T-helper 17 cell (primary cell): Measurements from ENCODE around the gene TEX28. TPM values are rescaled to one million over a fixed set of nuclear protein-coding genes. Genes with fewer than 3 reads are reported as not detected.
A peak's percentile ranks its signal among the peaks of the same experiment; 100 is the strongest.
"Not testable (repeated sequence)": the region's sequence is repeated elsewhere in the genome, so short reads cannot be mapped to it uniquely, and the experiment has no call there.

ENCODE experiments used
- ATAC-seq: fragments of 150-1000 bp; cut with Tn5 transposase; 2 replicates; pipeline ENCODE4 v1.10.0; 2021; ENCODE audit warnings: mild to moderate bottlenecking, moderate library complexity
- DNase-seq, 3 donors: peaks; one replicate each; pipeline versions ENCODE4 v3.0.0 to v3.0.0-alpha.2; 2020 to 2021
- H3K9me3 ChIP-seq: one replicate; pipeline ENCODE4 v1.7.0; 2013; ENCODE audit warnings: low read length, mild to moderate bottlenecking; ENCODE audit not compliant: control insufficient read depth, poor library complexity, severe bottlenecking
- H3K27ac Mint-ChIP-seq: one replicate; pipeline ENCODE4 v1.8.0; 2022; ENCODE audit warnings: mild to moderate bottlenecking, moderate library complexity, mixed read lengths
- H3K27me3 Mint-ChIP-seq: one replicate; pipeline ENCODE4 v1.8.0; 2022; ENCODE audit warnings: mixed read lengths
- H3K36me3 Mint-ChIP-seq: one replicate; pipeline ENCODE4 v1.8.0; 2022; ENCODE audit warnings: low read depth, mixed read lengths
- H3K4me1 Mint-ChIP-seq: one replicate; pipeline ENCODE4 v1.8.0; 2022; ENCODE audit warnings: mild to moderate bottlenecking, mixed read lengths
- H3K4me3 Mint-ChIP-seq: one replicate; pipeline ENCODE4 v1.8.0; 2022; ENCODE audit warnings: mild to moderate bottlenecking, moderate library complexity, mixed read lengths
- total RNA-seq, 4 donors: library from RNA in 2 of 4; stranded (reverse) in 2 of 4; gene quantifications; one replicate each; pipeline ENCODE4 v1.2.3 and lab custom pipeline; 2022 to 2026

The TEX28 gene, protein sequence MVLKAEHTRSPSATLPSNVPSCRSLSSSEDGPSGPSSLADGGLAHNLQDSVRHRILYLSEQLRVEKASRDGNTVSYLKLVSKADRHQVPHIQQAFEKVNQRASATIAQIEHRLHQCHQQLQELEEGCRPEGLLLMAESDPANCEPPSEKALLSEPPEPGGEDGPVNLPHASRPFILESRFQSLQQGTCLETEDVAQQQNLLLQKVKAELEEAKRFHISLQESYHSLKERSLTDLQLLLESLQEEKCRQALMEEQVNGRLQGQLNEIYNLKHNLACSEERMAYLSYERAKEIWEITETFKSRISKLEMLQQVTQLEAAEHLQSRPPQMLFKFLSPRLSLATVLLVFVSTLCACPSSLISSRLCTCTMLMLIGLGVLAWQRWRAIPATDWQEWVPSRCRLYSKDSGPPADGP
- total RNA-seq (not detected), total RNA-seq (lab: John Stamatoyannopoulos, UW) (0 reads per million in 2 donors)

DNA sequence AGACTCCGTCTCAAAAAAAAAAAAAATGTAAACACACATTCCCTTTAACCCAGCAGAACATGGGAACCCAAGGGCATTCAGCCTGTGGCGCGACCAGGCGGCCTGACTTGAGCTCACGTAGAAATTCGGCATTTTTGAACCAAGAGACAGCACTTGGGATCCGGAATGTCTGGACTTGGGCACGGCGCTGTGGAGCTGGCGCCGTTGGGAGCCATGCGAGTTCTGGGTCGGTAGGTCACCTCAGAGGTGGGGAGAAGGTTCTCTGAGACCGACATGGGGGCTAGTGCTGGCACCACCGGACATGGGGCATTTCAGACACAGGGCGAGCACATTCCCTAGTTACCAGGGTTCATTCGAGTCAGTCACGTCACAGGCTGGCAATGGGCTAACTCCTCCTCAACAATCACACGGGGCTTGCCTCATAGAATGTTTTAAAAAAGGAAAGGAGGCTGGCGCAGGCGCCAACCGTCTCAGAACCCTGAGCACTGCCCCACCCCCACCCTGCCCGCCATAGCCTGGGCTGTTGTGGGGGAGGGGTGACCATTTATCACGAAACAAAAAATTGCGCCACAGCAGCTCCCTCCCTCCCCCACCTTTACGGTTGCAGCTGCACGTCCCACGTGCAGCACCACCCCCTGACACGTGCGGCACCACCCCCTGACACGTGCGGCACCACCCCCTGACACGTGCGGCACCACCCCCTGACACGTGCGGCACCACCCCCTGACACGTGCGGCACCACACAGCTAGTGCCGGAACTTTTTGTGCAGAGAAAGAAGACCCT is at the start of gene TEX28:
TSS of gene TEX28 (minus strand) at position 334 of the 784 bp plus-strand sequence. CDS start 3,007 bp downstream, outside the sequence.
- no peak for DNase-seq
- no peaks in the 10 kb centered on the region for H3K36me3 Mint-ChIP-seq

DNA sequence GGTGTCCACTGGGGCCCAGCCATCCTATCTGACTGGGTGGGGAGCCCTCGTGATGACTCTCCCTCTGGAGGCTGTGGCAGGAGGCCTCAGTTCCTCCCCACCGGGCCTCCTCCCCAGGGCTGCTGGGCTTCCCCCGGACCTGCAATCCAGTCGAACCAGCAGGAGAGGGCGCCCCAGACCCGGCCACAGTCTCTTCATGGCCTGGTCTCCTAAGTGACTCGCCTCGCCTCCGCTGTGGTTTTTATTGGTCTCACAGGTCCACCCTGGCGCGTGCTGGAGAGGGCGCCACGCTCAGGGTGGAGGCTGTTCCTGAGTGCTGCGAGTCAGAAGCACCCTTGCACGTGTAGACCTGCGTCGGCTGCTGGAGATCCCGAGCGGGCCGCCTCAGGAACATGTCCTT is 48.7 kb upstream of the TEX28 start:
- DNase-seq, H3K4me3 Mint-ChIP-seq, H3K9me3 ChIP-seq, H3K36me3 Mint-ChIP-seq, H3K27me3 Mint-ChIP-seq, H3K27ac Mint-ChIP-seq: not testable (repeated sequence)
- H3K4me1 Mint-ChIP-seq: peaks cover 11% of the 10 kb centered on the region
- peak; percentile 30 for ATAC-seq

More for the DNA sequence above, at the start of gene TEX28:
- Mint-ChIP-seq H3K4me3 (no peak within 1 kb of the TSS), H3K27ac (no peak within 1 kb of the TSS), H3K4me1 (peaks cover 4% of the 10 kb centered on the region), H3K27me3 (no peaks in the 10 kb centered on the region)
- H3K9me3 ChIP-seq: no peaks in the 10 kb centered on the region
- ATAC-seq: no peak

DNA sequence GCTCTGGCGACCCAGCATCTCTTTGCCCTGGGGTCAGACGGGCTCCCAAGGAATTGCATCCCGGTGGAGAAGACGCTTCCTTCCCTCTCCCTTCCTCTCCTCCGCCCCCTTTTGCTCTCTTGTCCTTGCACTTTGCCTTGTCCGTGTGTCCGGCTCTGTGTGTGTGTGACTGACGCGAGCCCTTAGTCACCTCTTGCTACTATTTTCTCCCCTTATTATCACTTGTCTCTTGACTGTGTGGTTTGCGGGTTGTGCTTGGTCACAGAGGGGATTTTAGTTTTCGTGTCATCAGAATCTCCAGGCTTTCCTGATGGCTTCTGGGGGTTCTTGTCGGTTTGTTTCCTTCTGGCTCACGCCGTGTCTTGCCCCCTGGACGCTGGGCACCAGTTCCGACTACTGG is 48.1 kb upstream of the TEX28 start:
- not testable (repeated sequence) for H3K9me3 ChIP-seq, DNase-seq, H3K4me1 Mint-ChIP-seq, H3K36me3 Mint-ChIP-seq, H3K4me3 Mint-ChIP-seq, H3K27me3 Mint-ChIP-seq, H3K27ac Mint-ChIP-seq
- peak; percentile 8 for ATAC-seq

DNA sequence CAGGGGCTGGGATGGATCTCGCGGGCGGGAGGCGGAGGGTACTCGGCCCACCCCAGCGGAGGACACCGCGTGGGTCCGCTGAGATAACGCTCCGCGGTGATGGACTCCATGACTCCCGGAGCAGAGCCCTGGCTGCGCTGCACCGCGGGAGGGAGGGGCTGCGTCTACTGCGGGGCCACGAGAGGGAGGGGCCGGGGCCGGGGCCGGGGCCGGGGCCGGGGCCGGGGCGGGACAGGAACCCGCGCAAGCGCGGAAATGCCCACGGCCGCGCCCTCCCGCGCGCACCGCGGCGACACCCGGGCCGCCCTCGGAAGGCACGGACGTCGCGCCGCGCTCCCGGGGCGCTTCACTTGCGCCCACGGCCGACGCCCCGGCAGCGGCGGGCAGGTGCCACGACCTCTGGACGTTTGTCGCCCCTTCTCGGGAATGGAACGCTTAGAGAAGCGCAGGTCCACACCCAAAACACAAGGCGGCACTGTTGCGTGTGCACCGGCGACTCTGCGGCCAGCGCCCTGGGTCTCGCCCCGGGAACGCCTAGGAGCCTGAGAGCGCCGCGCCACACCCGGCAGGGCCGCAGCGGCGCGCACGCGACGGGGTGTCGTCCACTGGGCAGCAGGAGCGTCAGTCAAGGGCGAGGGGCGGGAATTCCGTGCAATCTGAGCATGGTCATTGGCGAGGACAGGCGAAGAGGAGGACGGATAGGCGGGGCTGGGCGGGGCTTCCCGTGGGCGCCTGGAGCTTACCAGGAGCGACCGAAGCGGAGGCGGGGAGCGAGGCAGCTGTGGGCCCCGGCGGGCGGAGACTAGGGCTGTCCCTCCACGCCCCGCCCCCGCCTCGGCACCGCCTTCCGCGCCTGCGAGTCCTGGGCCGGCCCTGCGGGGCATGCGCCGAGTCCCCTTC is 46.7 kb upstream of the TEX28 start:
- not testable (repeated sequence) for DNase-seq, H3K27ac Mint-ChIP-seq, H3K4me1 Mint-ChIP-seq

DNA sequence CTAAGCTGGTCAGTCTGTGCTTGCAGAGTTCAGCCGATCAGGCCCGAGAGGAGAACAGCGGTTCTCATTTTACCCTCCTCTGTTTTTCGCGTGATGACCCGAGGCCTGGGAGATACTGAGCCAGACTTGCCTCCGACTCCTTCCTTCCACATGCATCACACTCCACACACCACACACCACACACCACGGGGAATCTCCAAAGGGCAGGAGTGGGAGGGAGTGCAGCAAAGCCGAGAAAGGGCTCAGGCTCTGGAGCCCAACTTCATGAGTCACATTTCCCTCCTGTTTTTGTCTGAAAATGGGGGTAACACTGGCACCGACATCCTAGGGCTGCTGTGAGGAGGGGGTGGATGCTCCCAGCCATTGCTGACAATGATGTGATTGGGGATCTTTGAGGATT is 39.6 kb upstream of the TEX28 start:
- no peak overlapping the region for H3K4me3 Mint-ChIP-seq
- ATAC-seq (no peak), DNase-seq (no peak)
- no peaks in the 10 kb centered on the region for H3K36me3 Mint-ChIP-seq
- H3K9me3 ChIP-seq: no peaks in the 10 kb centered on the region
- peak overlapping the region; percentile 86 for H3K27ac Mint-ChIP-seq
- H3K27me3 Mint-ChIP-seq: no peaks in the 10 kb centered on the region
- H3K4me1 Mint-ChIP-seq: peaks cover 10% of the 10 kb centered on the region

More for the DNA sequence above, 46.7 kb upstream of the TEX28 start:
- H3K36me3 Mint-ChIP-seq, H3K27me3 Mint-ChIP-seq, H3K9me3 ChIP-seq, H3K4me3 Mint-ChIP-seq: not testable (repeated sequence)
- ATAC-seq: peak; percentile 73

DNA sequence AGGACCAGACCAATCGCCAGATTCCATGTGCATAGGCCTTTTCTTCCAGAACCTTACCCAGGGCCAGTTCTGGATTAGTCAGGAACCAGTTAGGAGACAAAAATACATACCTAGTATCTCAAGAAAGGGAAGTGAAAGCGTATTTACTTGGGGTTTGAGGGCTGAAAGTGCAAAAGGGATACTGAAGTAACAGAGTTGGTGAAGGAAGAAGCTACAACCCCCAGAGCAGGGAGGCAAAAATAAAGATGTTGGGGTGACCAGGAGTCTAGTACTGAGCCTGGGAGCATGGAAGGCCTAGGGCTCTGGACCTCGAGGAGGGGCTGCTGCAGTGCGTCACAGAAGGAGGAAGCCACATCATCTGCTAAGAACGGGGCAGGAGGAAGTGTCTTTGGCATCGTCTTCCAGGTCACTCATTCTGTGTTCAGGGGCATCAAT is 38.9 kb upstream of the TEX28 start:
- no peak for DNase-seq
- no peaks in the 10 kb centered on the region for H3K36me3 Mint-ChIP-seq
- H3K9me3 ChIP-seq: no peaks in the 10 kb centered on the region
- no peaks in the 10 kb centered on the region for H3K27me3 Mint-ChIP-seq
- peak overlapping the region; percentile 86 for H3K27ac Mint-ChIP-seq
- H3K4me1 Mint-ChIP-seq: peaks cover 10% of the 10 kb centered on the region
- peak; percentile 49 for ATAC-seq
- H3K4me3 Mint-ChIP-seq: peak overlapping the region; percentile 67

DNA sequence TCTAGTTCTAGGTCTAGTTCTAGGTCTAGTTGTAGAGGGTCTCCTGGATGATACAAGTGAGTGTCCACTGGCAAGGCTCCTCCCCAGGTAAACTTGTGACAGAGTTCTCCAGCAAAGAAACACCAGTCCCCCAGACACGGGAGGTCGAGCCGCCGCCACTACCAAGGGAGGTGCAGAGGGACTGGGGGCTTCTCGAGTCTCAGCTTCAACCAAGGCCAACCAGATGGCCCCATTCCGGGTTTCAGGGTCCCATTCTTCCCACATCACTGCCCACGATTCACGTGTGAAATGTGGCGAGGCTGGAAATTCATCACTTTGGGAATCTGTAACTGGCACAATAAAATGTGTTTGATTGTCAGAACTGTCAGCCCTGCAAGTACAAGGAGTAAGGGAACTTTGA is 38.2 kb upstream of the TEX28 start:
- Mint-ChIP-seq H3K27me3 (no peaks in the 10 kb centered on the region), H3K36me3 (no peaks in the 10 kb centered on the region), H3K4me1 (peaks cover 12% of the 10 kb centered on the region), H3K27ac (no peak overlapping the region), H3K4me3 (no peak overlapping the region)
- DNase-seq (no peak), ATAC-seq (no peak)
- no peaks in the 10 kb centered on the region for H3K9me3 ChIP-seq

DNA sequence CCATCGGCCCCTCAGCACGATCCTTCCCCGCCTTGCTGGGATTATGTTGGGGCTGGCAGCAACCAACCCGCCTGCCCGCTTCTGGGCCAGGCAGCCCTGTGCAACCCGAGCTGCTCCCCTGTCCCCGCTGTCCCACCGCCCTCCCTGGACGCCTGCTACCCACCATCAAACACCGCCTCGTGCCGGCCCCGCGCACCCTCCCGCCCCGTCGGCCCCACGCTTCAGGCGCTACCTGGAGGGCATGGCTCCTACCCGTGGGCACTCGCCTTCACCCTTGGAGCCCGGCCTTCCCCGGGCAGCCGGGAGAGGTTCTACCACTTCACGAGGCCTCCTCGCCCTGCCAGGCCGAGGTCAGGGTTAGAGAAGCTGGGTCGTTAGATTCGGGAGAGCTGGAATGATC is 37.6 kb upstream of the TEX28 start:
- Mint-ChIP-seq H3K27ac (no peak overlapping the region), H3K4me1 (peaks cover 16% of the 10 kb centered on the region), H3K27me3 (no peaks in the 10 kb centered on the region), H3K4me3 (no peak overlapping the region), H3K36me3 (no peaks in the 10 kb centered on the region)
- ATAC-seq (no peak), DNase-seq (no peak)
- no peaks in the 10 kb centered on the region for H3K9me3 ChIP-seq

DNA sequence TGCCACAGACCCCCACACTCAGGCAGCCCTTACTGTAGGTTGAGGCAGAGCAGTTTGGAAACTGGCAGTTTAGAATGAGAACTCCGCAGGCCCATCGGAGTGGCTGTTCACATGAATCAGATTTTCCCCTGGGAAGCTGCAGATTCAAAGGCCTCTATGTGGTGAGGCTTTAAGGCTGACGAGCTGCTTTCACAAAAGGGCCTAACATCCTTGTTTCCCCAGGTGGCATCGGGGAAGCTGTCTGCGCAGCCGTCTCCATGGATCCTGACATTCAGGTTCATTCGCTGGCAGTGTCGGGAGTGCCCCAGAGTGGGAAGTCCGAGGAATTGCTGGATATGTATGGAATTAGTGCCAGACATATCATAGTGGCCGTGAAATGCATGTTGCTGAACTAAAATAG is 34.4 kb upstream of the TEX28 start:
- Mint-ChIP-seq H3K27ac (no peak overlapping the region), H3K4me3 (no peak overlapping the region), H3K36me3 (no peaks in the 10 kb centered on the region), H3K4me1 (peaks cover 26% of the 10 kb centered on the region), H3K27me3 (no peaks in the 10 kb centered on the region)
- DNase-seq (no peak), ATAC-seq (no peak)
- H3K9me3 ChIP-seq: no peaks in the 10 kb centered on the region

DNA sequence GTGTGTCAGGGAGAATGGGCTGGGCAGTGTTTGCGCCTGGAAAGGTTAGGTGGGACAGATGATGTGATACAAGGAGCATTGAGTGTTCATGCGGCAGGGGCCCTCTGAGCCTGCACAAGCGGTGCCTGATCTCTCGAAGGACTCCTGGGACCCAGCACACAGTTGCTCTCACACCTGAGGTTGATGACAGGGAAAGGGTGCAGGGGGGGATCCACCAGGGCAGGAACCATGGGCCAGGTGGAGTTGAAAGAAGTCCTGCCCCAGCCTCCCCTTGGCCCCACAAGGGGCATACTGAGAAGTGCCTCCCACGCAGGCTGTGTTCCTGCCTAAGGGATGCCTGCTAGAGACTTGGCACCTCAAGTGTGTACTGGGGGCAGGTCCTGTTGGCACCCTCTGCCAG is 33.7 kb upstream of the TEX28 start:
- peak overlapping the region; percentile 59 for H3K27ac Mint-ChIP-seq
- H3K9me3 ChIP-seq: no peaks in the 10 kb centered on the region
- no peaks in the 10 kb centered on the region for H3K36me3 Mint-ChIP-seq
- H3K27me3 Mint-ChIP-seq: no peaks in the 10 kb centered on the region
- no peak for ATAC-seq
- no peak overlapping the region for H3K4me3 Mint-ChIP-seq
- peaks cover 20% of the 10 kb centered on the region for H3K4me1 Mint-ChIP-seq
- DNase-seq: no peak

DNA sequence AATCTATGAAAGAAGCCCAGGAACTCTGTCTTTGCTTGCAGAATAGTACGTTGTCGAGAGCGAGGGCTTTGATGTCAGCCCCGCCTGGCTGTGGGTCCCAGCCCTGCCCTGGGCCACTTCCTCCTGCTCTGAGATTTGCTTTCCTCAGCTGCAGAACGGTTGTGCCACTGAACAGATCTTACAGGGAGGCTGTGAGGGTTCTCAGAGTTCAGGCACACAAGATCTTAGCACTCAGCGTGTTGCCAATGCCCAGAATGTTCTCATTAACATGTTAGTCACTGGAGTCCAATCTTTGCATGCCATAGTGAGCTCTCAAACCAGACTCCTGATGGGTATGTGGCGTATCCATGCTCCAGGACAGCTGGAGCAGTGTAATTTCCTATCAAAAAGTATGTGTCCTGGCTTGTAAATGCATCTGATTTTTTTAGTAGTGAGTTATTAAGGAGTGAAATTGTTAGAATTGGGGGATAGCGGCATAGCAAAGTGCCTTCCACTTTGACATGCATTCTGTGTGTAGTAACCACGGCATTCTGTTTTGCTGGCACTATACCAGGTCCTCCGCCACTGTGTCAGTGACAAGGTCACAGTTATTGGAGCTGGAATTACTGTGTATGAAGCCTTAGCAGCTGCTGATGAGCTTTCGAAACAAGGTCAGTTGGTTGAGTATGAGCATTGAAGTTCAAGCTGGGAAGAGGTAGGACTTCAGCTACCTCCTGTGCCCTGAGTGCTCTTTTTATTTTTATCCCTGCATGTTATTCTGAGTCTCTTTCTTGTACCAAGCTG is 32.3 kb upstream of the TEX28 start:
- H3K27me3 Mint-ChIP-seq: no peaks in the 10 kb centered on the region
- DNase-seq (peak in 2 of 3 donors; percentile 15 to 16), ATAC-seq (peak; percentile 94)
- H3K27ac Mint-ChIP-seq: peak overlapping the region; percentile 75
- H3K9me3 ChIP-seq: no peaks in the 10 kb centered on the region
- peak overlapping the region; percentile 81 for H3K4me3 Mint-ChIP-seq
- peaks cover 20% of the 10 kb centered on the region for H3K4me1 Mint-ChIP-seq
- no peaks in the 10 kb centered on the region for H3K36me3 Mint-ChIP-seq

DNA sequence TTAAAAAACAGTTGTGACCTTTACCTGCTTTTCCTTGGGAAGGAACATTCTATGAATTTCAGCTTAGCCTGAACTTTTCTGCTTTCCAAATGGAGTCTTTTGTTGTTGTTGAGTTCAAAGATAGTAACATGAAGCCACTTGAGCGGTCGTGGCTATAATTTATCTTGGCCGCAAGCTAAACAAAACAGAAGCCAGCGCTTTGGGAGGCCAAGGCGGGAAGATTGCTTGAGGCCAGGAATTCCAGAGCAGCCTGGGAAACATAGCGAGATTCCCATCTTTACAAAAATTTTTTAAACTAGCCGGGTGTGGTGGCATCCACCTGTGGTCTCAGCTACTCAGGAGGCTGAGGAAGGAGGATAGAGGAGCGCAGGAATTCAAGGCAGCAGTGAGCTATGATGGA is 30.6 kb upstream of the TEX28 start:
- H3K36me3 Mint-ChIP-seq: no peaks in the 10 kb centered on the region
- peak overlapping the region; percentile 75 for H3K27ac Mint-ChIP-seq
- H3K4me1 Mint-ChIP-seq: peaks cover 25% of the 10 kb centered on the region
- H3K9me3 ChIP-seq: no peaks in the 10 kb centered on the region
- DNase-seq: no peak
- H3K27me3 Mint-ChIP-seq: no peaks in the 10 kb centered on the region
- H3K4me3 Mint-ChIP-seq: no peak overlapping the region
- no peak for ATAC-seq
